ENCODE data around the gene ARX.

Gene ARX

DNA sequence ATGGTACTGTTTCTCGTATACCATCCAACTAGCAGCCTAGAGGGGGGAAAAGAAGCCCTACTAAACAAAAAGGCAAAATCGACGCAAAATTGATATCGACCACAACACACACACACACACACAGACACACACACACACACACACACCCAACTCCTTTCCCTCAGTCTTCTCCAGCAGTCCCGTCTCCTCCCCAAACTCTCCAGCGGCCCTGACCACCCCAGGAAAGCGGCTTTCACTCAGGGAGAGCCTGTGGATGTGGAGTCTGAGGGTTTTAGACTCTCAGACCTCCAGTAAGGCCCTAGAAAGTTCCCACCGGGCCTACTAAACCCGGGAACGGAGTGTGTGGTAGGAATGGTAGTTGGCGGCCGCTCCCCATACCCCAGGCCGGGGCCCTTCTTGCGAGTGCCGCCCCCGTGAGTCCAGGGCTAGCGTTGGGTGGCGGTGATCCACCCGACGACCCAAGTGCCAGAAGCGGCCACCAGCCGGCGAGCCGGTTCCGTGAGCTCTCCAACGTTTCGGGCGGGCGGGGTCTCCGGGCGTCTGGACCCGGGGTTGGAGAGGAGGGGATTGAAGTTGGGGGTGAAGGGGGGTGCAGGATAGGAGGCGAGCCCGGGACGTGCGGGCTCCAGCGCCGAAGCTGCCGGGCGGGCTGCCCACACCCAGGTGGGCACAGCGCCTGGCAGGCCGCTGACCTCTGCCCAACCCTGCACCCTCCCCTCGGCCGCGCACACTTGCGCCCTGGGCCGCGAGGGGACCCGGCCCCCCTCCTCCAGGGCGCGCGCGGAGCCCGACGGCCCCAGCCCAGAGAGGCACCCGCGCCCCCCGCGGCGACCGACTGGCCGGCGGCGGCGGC lies 13.7 kb downstream of the ARX start:
- TF ChIP-seq, protein P1, sequence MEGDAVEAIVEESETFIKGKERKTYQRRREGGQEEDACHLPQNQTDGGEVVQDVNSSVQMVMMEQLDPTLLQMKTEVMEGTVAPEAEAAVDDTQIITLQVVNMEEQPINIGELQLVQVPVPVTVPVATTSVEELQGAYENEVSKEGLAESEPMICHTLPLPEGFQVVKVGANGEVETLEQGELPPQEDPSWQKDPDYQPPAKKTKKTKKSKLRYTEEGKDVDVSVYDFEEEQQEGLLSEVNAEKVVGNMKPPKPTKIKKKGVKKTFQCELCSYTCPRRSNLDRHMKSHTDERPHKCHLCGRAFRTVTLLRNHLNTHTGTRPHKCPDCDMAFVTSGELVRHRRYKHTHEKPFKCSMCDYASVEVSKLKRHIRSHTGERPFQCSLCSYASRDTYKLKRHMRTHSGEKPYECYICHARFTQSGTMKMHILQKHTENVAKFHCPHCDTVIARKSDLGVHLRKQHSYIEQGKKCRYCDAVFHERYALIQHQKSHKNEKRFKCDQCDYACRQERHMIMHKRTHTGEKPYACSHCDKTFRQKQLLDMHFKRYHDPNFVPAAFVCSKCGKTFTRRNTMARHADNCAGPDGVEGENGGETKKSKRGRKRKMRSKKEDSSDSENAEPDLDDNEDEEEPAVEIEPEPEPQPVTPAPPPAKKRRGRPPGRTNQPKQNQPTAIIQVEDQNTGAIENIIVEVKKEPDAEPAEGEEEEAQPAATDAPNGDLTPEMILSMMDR (IDR thresholded peaks at IDR 0.05; ENCODE audit: low read depth, low read length, missing control alignments), result no peak
- DNase-seq (ENCODE audit: extremely low read depth, low read depth), result no peak
- H3K4me3 ChIP-seq (replicated peaks; ENCODE audit: low read depth, low read length), result no peak overlapping the region

DNA sequence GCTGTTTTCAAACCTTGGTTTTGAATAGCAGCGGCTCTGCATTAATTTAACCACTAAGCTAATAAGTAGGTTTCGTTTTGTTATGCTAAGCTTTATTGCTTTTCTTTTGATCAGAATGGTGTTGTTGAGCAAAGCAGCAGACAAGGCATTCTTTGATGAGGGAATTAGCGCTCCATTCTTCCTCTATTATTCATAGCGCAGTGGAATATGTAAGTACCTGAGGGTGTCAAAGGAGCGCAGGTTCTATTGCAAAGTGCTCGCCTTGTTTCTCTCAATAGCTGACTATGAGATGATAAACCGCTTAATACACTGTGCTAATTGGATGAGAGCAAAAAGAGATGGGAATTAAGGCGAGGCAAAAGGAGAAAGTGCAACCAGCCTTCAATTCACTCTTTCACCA lies 16.3 kb downstream of the ARX start:
- H3K4me3 ChIP-seq (replicated peaks; ENCODE audit: low read depth, low read length), result no peak overlapping the region
- TF ChIP-seq, protein P1 (IDR thresholded peaks at IDR 0.05; ENCODE audit: low read depth, low read length, missing control alignments), result no peak
- no peak for DNase-seq (ENCODE audit: extremely low read depth, low read depth)

DNA sequence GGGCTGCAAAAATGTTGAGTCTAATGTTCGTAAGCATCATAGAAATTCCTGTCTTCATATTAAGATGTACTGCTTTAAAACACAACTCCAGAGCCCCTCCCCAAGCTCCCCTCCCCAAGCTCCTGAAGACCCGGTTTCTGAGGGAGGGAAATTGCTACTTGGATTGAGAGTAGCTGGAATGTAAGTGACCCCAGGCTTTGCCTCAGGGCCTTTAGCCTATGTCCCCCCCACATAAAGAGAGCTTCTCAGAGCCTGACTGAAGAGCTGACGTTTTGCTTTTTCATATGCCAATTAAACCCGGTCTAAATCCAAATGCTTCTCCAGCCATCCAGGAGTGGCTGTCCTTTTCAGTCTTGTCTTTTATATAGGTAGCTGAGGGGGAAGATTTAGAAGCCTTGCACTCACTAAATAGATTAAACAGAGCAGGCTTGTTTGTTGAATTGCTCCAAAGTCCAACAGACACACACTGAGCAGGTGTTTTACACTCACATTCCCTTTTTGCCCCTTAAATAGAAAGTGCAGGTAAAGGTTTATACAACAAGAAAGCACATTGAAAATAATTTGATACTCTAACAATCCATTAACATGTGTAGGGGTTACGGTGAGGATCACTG lies 19.6 kb downstream of the ARX start:
- TF ChIP-seq, protein P1 (IDR thresholded peaks at IDR 0.05; ENCODE audit: low read depth, low read length, missing control alignments), result no peak
- no peak overlapping the region for H3K4me3 ChIP-seq (replicated peaks; ENCODE audit: low read depth, low read length)
- DNase-seq (ENCODE audit: extremely low read depth, low read depth), result no peak

DNA sequence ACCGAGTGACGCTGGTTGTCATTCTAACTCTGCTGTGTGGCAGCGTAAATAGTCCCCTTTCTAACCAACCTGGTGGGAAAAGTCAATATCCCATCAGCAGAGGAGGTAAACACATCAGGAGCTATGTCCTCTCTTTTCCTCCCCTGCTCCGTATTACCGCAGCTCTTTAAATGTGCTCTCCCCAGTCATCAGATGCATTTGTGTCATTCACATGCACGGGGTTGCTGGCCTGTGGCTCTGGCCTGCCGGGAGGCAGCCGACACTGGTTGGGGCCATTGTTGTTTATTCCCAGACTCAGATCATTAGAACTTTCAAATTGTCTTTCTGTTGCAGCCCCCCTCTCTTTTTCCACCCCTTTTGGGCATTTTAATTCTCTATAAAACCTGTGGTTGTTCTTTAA lies 21.9 kb downstream of the ARX start:
- no peak overlapping the region for H3K4me3 ChIP-seq (replicated peaks; ENCODE audit: low read depth, low read length)
- TF ChIP-seq, protein P1 (IDR thresholded peaks at IDR 0.05; ENCODE audit: low read depth, low read length, missing control alignments), result no peak
- DNase-seq (ENCODE audit: extremely low read depth, low read depth), result no peak

DNA sequence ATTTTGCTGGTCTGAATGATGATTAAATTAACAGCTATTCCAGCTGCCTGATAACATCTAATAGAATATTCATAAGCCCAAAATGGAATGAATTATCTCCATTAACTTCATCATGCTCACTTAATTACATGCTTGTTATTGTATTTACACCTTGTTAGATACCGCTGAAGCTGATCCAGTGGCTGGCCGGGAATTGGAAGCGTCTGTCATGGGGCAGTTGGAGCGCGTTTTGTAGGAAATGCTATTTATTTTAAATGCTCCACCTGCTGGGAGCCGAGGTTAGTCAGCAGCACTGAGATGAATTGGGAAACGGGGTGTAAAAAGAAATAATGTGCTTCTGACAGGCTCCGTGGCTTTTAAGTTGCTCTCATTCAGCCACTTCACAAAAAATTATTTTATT lies 25.2 kb downstream of the ARX start:
- no peak overlapping the region for H3K4me3 ChIP-seq (replicated peaks; ENCODE audit: low read depth, low read length)
- TF ChIP-seq, protein P1 (IDR thresholded peaks at IDR 0.05; ENCODE audit: low read depth, low read length, missing control alignments), result no peak
- no peak for DNase-seq (ENCODE audit: extremely low read depth, low read depth)

DNA sequence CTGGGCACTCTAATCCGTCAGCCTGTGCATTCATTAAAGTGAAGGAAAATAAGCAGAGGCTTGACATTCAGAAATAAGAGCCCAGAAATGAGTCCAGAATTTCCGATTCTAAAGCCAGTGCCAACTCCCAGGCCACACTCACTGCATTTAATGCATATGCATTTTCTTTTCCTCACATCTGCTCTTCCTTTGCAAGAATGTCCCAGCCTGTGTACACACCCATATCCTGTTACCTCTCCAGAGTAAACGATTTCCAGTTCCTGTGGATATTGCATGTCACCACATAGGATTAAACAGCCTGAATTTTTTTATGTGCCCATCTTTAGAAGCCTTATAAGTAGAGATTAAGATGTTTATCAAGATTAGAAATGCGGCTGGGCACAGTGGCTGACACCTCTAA lies 27.5 kb downstream of the ARX start:
- TF ChIP-seq, protein P1 (IDR thresholded peaks at IDR 0.05; ENCODE audit: low read depth, low read length, missing control alignments), result no peak
- no peak for DNase-seq (ENCODE audit: extremely low read depth, low read depth)
- no peak overlapping the region for H3K4me3 ChIP-seq (replicated peaks; ENCODE audit: low read depth, low read length)
